Gastroesophageal sphincter (tissue), 4 donors: ENCODE results near the gene TCL1A. TPM values are rescaled to one million over a fixed set of nuclear protein-coding genes. Genes with fewer than 3 reads are reported as not detected.
"Not testable (repeated sequence)": the region's sequence is repeated elsewhere in the genome, so short reads cannot be mapped to it uniquely, and the experiment has no call there.

ENCODE experiments used
- ATAC-seq: fragments of 150-250 bp; one replicate; pipeline ENCODE4 v1.9.1; 2016; ENCODE audit warnings: mild to moderate bottlenecking, moderate library complexity
- H3K27ac ChIP-seq, 4 donors: fragments of 200-600 bp; sonication (generic) in 3 of 4; 1 replicate in 3 of 4; 2 replicates in 1 of 4; pipeline ENCODE4 v1.5.1; 2016 to 2019
- H3K27me3 ChIP-seq: fragments of 200-600 bp; sonication (generic); one replicate; pipeline ENCODE4 v1.5.1; 2019
- H3K36me3 ChIP-seq, 2 donors: fragments of 200-600 bp; sonication (generic); one replicate each; pipeline ENCODE4 v1.5.1; 2019; ENCODE audit warnings: control low read depth in 1 of 2
- H3K4me1 ChIP-seq, 3 donors: fragments of 200-600 bp; sonication (generic); 1 replicate in 2 of 3; 2 replicates in 1 of 3; pipeline ENCODE4 v1.5.1; 2016 to 2019; ENCODE audit warnings: control low read depth in 2 of 3
- H3K4me3 ChIP-seq, 2 donors: fragments of 200-600 bp; sonication (generic); one replicate each; pipeline ENCODE4 v1.5.1; 2019; ENCODE audit warnings: mild to moderate bottlenecking in 1 of 2, moderate library complexity in 1 of 2
- H3K9me3 ChIP-seq, 3 donors: fragments of 200-600 bp; sonication (generic); one replicate each; pipeline ENCODE4 v1.5.1; 2017 to 2019; ENCODE audit warnings: control low read depth in 2 of 3
- EP300 ChIP-seq: sonication (generic); formaldehyde crosslinking; IDR thresholded peaks from one replicate; pipeline ENCODE4 v1.6.1; 2017; ENCODE audit warnings: antibody characterized with exemption, mild to moderate bottlenecking
- POLR2A ChIP-seq, 2 donors: fragments of 450-650 bp; IDR thresholded peaks; one replicate each; pipeline ENCODE4 v1.6.1; 2017; ENCODE audit warnings: antibody characterized with exemption in 2 of 2, mild to moderate bottlenecking in 2 of 2, moderate library complexity in 1 of 2
- POLR2AphosphoS5 ChIP-seq: sonication (generic); formaldehyde crosslinking; IDR thresholded peaks from one replicate; pipeline ENCODE4 v1.6.1; 2017; ENCODE audit warnings: antibody characterized with exemption
- WGBS, 2 donors: methylation state at CpG; one replicate each; pipeline ENCODE4 v1.1.5; 2018; ENCODE audit warnings: low coverage in 1 of 2; 5-methylcytosine and 5-hydroxymethylcytosine counted together
- total RNA-seq, 4 donors: library from RNA; depleted of rRNA; stranded (reverse); fragments of >200 nt; gene quantifications; one replicate each; pipeline ENCODE4 v1.1.0, GENCODE V29; 2016
- TF ChIP-seq, protein P1 (sequence below), 4 experiments: fragments of 200-600 bp in 2 of 4; fragments of 450-650 bp in 2 of 4; sonication (generic) in 1 of 4; IDR thresholded peaks; one replicate each; pipeline ENCODE4 v1.5.1; 2017 to 2019; ENCODE audit warnings: antibody characterized with exemption in 4 of 4, mild to moderate bottlenecking in 2 of 4, moderate library complexity in 2 of 4

TCL1A gene
- total RNA-seq, 4 donors from 2014 or later = not detected

DNA sequence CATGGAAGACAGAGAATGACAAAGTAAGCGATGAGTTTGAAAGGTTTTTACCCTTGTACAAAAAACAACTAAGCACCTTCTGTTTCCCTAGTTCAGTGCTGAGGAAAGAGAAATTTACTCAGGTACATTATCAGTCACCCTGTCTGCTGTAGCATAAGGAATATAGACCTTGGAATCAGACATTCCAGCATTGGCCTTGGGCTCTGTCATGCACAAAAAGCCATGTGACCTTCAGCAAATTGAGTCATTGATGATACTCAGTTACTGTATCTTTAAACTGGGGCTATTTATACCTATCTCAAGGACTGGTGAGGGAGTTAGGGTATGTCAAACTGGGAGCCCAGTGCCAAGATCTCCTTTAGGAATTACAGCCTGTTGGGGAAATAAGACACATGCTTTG is 19.3 kb upstream of the TCL1A start:
- WGBS, 2 donors = 75 to 85% methylated on average over 1 of the region's 1 CpG
- H3K9me3 ChIP-seq = no peaks in the 10 kb centered on the region
- TF ChIP-seq POLR2AphosphoS5 = no peak

DNA sequence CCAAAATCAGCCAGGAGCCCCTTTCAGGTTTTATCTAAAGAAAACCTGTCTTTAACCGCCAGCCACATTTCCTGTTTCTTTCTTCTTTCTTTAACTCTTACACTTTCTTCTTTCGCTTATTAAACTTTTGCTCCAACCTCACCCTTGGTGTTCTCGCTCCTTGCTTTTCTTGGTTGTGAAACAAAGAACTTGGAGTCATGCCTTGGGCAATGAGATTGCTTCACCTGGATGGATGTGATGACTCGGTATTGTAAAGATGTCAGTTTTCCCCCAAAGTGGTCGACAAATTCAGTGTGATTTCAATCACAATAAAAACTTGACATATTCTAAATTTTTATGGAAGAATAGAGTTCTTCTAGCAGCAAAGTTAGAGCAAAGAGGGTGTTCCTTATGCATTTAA is 16.2 kb upstream of the TCL1A start:
- peaks cover 48% of the 10 kb centered on the region for H3K27me3 ChIP-seq
- ATAC-seq = no peak
- no peaks in the 10 kb centered on the region for H3K4me1 ChIP-seq
- WGBS, 2 donors = 85 to 88% methylated on average over 3 to 5 of the region's 5 CpGs
- no peak overlapping the region for H3K4me3 ChIP-seq
- no peak for TF ChIP-seq POLR2A (IDR thresholded peaks at IDR 0.05)
- no peak for TF ChIP-seq EP300
- no peaks in the 10 kb centered on the region for H3K9me3 ChIP-seq
- no peak overlapping the region for H3K27ac ChIP-seq
- no peaks in the 10 kb centered on the region for H3K36me3 ChIP-seq

More for the DNA sequence above, 19.3 kb upstream of the TCL1A start:
- Histone ChIP-seq H3K27me3 (peaks cover 32% of the 10 kb centered on the region), H3K4me1 (no peaks in the 10 kb centered on the region), H3K36me3 (no peaks in the 10 kb centered on the region), H3K27ac (no peak overlapping the region), H3K4me3 (no peak overlapping the region)
- ATAC-seq = no peak

GRCh38 chr14:95729402-95730028 is 15.6 kb upstream of the TCL1A start:
- not testable (repeated sequence) for H3K9me3 ChIP-seq, H3K36me3 ChIP-seq, H3K27ac ChIP-seq, ATAC-seq, H3K4me3 ChIP-seq, H3K4me1 ChIP-seq
- H3K27me3 ChIP-seq = peaks cover 44% of the 10 kb centered on the region
- 82 to 86% methylated on average over 2 to 5 of the region's 8 CpGs for WGBS, 2 donors

- TF ChIP-seq, protein P1, sequence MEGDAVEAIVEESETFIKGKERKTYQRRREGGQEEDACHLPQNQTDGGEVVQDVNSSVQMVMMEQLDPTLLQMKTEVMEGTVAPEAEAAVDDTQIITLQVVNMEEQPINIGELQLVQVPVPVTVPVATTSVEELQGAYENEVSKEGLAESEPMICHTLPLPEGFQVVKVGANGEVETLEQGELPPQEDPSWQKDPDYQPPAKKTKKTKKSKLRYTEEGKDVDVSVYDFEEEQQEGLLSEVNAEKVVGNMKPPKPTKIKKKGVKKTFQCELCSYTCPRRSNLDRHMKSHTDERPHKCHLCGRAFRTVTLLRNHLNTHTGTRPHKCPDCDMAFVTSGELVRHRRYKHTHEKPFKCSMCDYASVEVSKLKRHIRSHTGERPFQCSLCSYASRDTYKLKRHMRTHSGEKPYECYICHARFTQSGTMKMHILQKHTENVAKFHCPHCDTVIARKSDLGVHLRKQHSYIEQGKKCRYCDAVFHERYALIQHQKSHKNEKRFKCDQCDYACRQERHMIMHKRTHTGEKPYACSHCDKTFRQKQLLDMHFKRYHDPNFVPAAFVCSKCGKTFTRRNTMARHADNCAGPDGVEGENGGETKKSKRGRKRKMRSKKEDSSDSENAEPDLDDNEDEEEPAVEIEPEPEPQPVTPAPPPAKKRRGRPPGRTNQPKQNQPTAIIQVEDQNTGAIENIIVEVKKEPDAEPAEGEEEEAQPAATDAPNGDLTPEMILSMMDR (IDR thresholded peaks at IDR 0.05) = no peak
- TF ChIP-seq EP300 (no peak), POLR2A (IDR thresholded peaks at IDR 0.05) (no peak)
- ATAC-seq = no peak
- no peak overlapping the region for H3K4me3 ChIP-seq
- peaks cover 31% of the 10 kb centered on the region for H3K27me3 ChIP-seq
- no peak overlapping the region for H3K27ac ChIP-seq
- WGBS, 2 donors = 54 to 76% methylated on average over 3 to 6 of the region's 6 CpGs
- peaks cover 0 to 24% (median 0%) of the 10 kb centered on the region in 3 donors for H3K9me3 ChIP-seq
- H3K36me3 ChIP-seq = no peaks in the 10 kb centered on the region
- no peaks in the 10 kb centered on the region for H3K4me1 ChIP-seq
Measured at GRCh38 chr14:95727056-95727700, 13.3 kb upstream of the TCL1A start.

DNA sequence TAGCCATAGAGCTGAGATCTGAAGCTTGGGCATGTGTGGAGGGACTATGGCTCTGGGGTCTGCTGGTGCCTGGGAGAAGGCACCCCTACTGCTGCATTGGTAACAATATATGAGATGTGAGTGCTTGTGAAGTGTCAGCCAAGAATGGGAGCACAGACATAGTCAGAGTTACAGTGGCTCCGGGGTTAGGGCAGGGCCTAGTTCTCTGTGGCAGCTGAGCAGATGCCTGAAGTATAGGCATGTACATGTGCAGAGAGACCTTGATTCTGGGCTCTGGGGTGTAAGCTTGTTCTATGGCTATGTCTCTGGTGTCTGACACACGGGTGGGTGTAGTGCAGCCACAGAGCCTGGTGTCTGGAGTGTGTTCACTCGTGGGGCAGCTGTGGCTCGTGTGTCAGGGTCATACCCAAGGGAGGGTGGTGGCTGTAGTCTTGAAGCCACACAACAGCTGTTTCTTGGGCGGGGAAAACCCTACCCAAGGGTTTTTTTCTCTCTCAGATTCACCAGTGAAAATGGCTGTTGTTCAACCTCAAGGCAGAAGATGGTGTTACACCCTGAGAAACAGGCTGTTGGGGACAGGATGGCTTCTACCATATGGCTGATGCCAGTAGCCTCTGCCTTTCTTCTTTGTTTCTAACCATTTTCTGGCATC is 11.9 kb upstream of the TCL1A start:
- no peak for ATAC-seq
- Histone ChIP-seq H3K4me3 (no peak overlapping the region), H3K4me1 (no peaks in the 10 kb centered on the region), H3K36me3 (no peaks in the 10 kb centered on the region), H3K27ac (no peak overlapping the region), H3K9me3 (peaks cover 0 to 38% (median 0%) of the 10 kb centered on the region in 3 donors), H3K27me3 (peaks cover 35% of the 10 kb centered on the region)
- TF ChIP-seq POLR2AphosphoS5 (no peak), EP300 (no peak), POLR2A (IDR thresholded peaks at IDR 0.05) (no peak)
- TF ChIP-seq, protein P1 (IDR thresholded peaks at IDR 0.05) = no peak
- WGBS, 2 donors = no CpG with 5 or more reads among the region's 5 CpGs

GRCh38 chr14:95722525-95723190 is 8.7 kb upstream of the TCL1A start:
- no peaks in the 10 kb centered on the region for H3K4me1 ChIP-seq
- ATAC-seq = no peak
- 57 to 92% methylated on average over 1 of the region's 1 CpG for WGBS, 2 donors
- H3K4me3 ChIP-seq = no peak overlapping the region
- peaks cover 26% of the 10 kb centered on the region for H3K27me3 ChIP-seq
- no peak overlapping the region for H3K27ac ChIP-seq
- no peaks in the 10 kb centered on the region for H3K36me3 ChIP-seq
- H3K9me3 ChIP-seq = peaks cover 0 to 40% (median 0%) of the 10 kb centered on the region in 3 donors
- TF ChIP-seq EP300 (no peak), POLR2AphosphoS5 (no peak), POLR2A (IDR thresholded peaks at IDR 0.05) (no peak)
- TF ChIP-seq, protein P1 (IDR thresholded peaks at IDR 0.05) = no peak
